ENCODE data around the gene SRGAP1. TPM values are rescaled to one million over a fixed set of nuclear protein-coding genes. Genes with fewer than 3 reads are reported as not detected.

The SRGAP1 gene
- total RNA-seq, 1 donor from 2014 or later, result 7.4 TPM

GRCh38 chr12:63821781-63822251 is 22.7 kb upstream of the SRGAP1 start:
- no peak for TF ChIP-seq POLR2A (IDR thresholded peaks at IDR 0.05)
- no peak for TF ChIP-seq CTCF (IDR thresholded peaks at IDR 0.05)
- TF ChIP-seq POLR2AphosphoS5 (IDR thresholded peaks at IDR 0.05; ENCODE audit: insufficient read depth in 1 of 2, low read depth in 1 of 2), result no peak
- H3K4me3 ChIP-seq, result peak overlapping the region; percentile 46 to 47
- H3K9me3 ChIP-seq, result no peaks in the 10 kb centered on the region
- no peaks in the 10 kb centered on the region for H3K4me1 ChIP-seq
- intact Hi-C loops (cut with DNase I), result no loop called here
- no peaks in the 10 kb centered on the region for H3K27me3 ChIP-seq
- H3K36me3 ChIP-seq, result no peaks in the 10 kb centered on the region
- DNase-seq (ENCODE audit: extremely low spot score in 2 of 2), result no peak
- H3K27ac ChIP-seq, result no peak overlapping the region

GRCh38 chr12:63822352-63822751 is 22.1 kb upstream of the SRGAP1 start:
- TF ChIP-seq POLR2AphosphoS5 (IDR thresholded peaks at IDR 0.05; ENCODE audit: insufficient read depth in 1 of 2, low read depth in 1 of 2) (no peak), CTCF (IDR thresholded peaks at IDR 0.05) (no peak), POLR2A (IDR thresholded peaks at IDR 0.05) (no peak)
- H3K9me3 ChIP-seq, result no peaks in the 10 kb centered on the region
- intact Hi-C loops (cut with DNase I), result no loop called here
- peak overlapping the region; percentile 46 to 47 for H3K4me3 ChIP-seq
- no peak overlapping the region for H3K27ac ChIP-seq
- H3K4me1 ChIP-seq, result no peaks in the 10 kb centered on the region
- no peaks in the 10 kb centered on the region for H3K36me3 ChIP-seq
- no peak for DNase-seq (ENCODE audit: extremely low spot score in 2 of 2)
- H3K27me3 ChIP-seq, result no peaks in the 10 kb centered on the region

- no peak overlapping the region for H3K27ac ChIP-seq
- intact Hi-C loops (cut with DNase I), result no loop called here
- H3K4me1 ChIP-seq, result no peaks in the 10 kb centered on the region
- no peaks in the 10 kb centered on the region for H3K9me3 ChIP-seq
- TF ChIP-seq POLR2A (IDR thresholded peaks at IDR 0.05) (no peak), POLR2AphosphoS5 (IDR thresholded peaks at IDR 0.05; ENCODE audit: insufficient read depth in 1 of 2, low read depth in 1 of 2) (no peak), CTCF (IDR thresholded peaks at IDR 0.05) (no peak)
- H3K36me3 ChIP-seq, result no peaks in the 10 kb centered on the region
- no peaks in the 10 kb centered on the region for H3K27me3 ChIP-seq
- no peak overlapping the region for H3K4me3 ChIP-seq
- no peak for DNase-seq (ENCODE audit: extremely low spot score in 2 of 2)
Observed at GRCh38 chr12:63823040-63823439, 21.5 kb upstream of the SRGAP1 start.

- TF ChIP-seq CTCF (IDR thresholded peaks at IDR 0.05), result peak in 2 of 3 experiments; percentile 70 to 76
- TF ChIP-seq POLR2AphosphoS5 (IDR thresholded peaks at IDR 0.05; ENCODE audit: insufficient read depth in 1 of 2, low read depth in 1 of 2), result peak in 1 of 2 donors; percentile 18
- no peak for TF ChIP-seq POLR2A (IDR thresholded peaks at IDR 0.05)
- Histone ChIP-seq H3K9me3 (no peaks in the 10 kb centered on the region), H3K27me3 (no peaks in the 10 kb centered on the region), H3K36me3 (no peaks in the 10 kb centered on the region), H3K4me1 (no peaks in the 10 kb centered on the region), H3K4me3 (no peak overlapping the region), H3K27ac (no peak overlapping the region)
- DNase-seq (ENCODE audit: extremely low spot score in 2 of 2), result no peak
- intact Hi-C loops (cut with DNase I), result no loop called here
Observed at GRCh38 chr12:63826006-63826585, 18.4 kb upstream of the SRGAP1 start.

GRCh38 chr12:63828867-63829266 is 15.6 kb upstream of the SRGAP1 start:
- no peak overlapping the region for H3K27ac ChIP-seq
- TF ChIP-seq CTCF (IDR thresholded peaks at IDR 0.05) (no peak), POLR2A (IDR thresholded peaks at IDR 0.05) (no peak), POLR2AphosphoS5 (IDR thresholded peaks at IDR 0.05; ENCODE audit: insufficient read depth in 1 of 2, low read depth in 1 of 2) (no peak)
- DNase-seq (ENCODE audit: extremely low spot score in 2 of 2), result no peak
- intact Hi-C loops (cut with DNase I), result no loop called here
- no peaks in the 10 kb centered on the region for H3K9me3 ChIP-seq
- no peaks in the 10 kb centered on the region for H3K27me3 ChIP-seq
- H3K4me1 ChIP-seq, result no peaks in the 10 kb centered on the region
- H3K4me3 ChIP-seq, result no peak overlapping the region
- no peaks in the 10 kb centered on the region for H3K36me3 ChIP-seq

Data from vagina (tissue), 2 donors.